Adrenal gland (tissue), 12 donors: Measurements from ENCODE around the gene TMEM179. TPM values are rescaled to one million over a fixed set of nuclear protein-coding genes. Genes with fewer than 3 reads are reported as not detected.

ENCODE experiments used
- DNase-seq, 7 donors: peaks; one replicate each; pipeline ENCODE4 v3.0.0-alpha.2; 2019 to 2020
- H3K27ac ChIP-seq, 5 donors: fragments of 200-600 bp; sonication (generic) in 4 of 5; 1 replicate in 3 of 5; 2 replicates in 2 of 5; pipeline versions ENCODE4 v1.5.1 to v1.8.0; 2016 to 2020; ENCODE audit warnings: mild to moderate bottlenecking in 1 of 5
- H3K27me3 ChIP-seq: fragments of 200-600 bp; 2 replicates; pipeline ENCODE4 v1.8.0; 2021
- H3K36me3 ChIP-seq, 2 donors: fragments of 200-600 bp; replicated peaks in 1 of 2; 1 replicate in 1 of 2; 2 replicates in 1 of 2; pipeline versions ENCODE4 v1.5.1 to v1.8.0; 2018 to 2022
- H3K4me1 ChIP-seq, 2 donors: fragments of 200-600 bp; replicated peaks in 1 of 2; 1 replicate in 1 of 2; 2 replicates in 1 of 2; pipeline versions ENCODE4 v1.5.1 to v1.8.0; 2018 to 2021
- H3K4me3 ChIP-seq, 4 donors: fragments of 200-600 bp; sonication (generic) in 3 of 4; one replicate each; pipeline ENCODE4 v1.5.1; 2016 to 2018
- H3K9me3 ChIP-seq, 3 donors: fragments of 200-600 bp; sonication (generic) in 1 of 3; replicated peaks in 1 of 3; 1 replicate in 2 of 3; 2 replicates in 1 of 3; pipeline versions ENCODE4 v1.5.1 to v1.8.0; 2016 to 2021
- CTCF ChIP-seq, 6 experiments: fragments of 450-650 bp in 4 of 6; fragments of 200-600 bp in 2 of 6; sonication (generic) in 1 of 6; IDR thresholded peaks; 1 replicate in 5 of 6; 2 replicates in 1 of 6; pipeline versions ENCODE4 v1.5.1 to v1.8.0; 2016 to 2021; ENCODE audit warnings: antibody characterized with exemption in 6 of 6, mild to moderate bottlenecking in 2 of 6, moderate library complexity in 1 of 6
- POLR2A ChIP-seq, 2 donors: fragments of 450-650 bp; IDR thresholded peaks; one replicate each; pipeline ENCODE4 v1.6.1; 2017; ENCODE audit warnings: antibody characterized with exemption in 2 of 2, mild to moderate bottlenecking in 2 of 2, moderate library complexity in 1 of 2
- WGBS, 4 donors: extraction: QIAGEN DNeasy Blood & Tissue Kit in 2 of 4; methylation state at CpG; one replicate each; pipeline versions ENCODE4 v1.1.5 to v1.1.7; 2013 to 2017; 5-methylcytosine and 5-hydroxymethylcytosine counted together
- intact Hi-C, 2 donors: fragments of 100-400 bp; cut with DNase I; formaldehyde crosslinking; loops; one replicate each; pipeline versions ENCODE4 v1.14.1 to v1.15.0; 2022 to 2023
- polyA plus RNA-seq, 3 donors: library from polyadenylated mRNA; stranded (reverse); fragments of 200-250 nt in 2 of 3; fragments of 350-450 nt in 1 of 3; fragmentation: Illumina TruSeq in 1 of 3; extraction: RNeasy Lipid Tissue Mini Kit (QIAGEN cat#74804) in 1 of 3; gene quantifications; one replicate each; pipeline ENCODE4 v1.2.3, GENCODE V29; 2013 to 2014
- total RNA-seq, 9 donors: library from RNA; depleted of rRNA in 4 of 9; stranded (reverse); fragments of >200 nt in 4 of 9; fragments of 120-200 nt in 1 of 9; fragmentation: NEBNext Ultra II Directional in 1 of 9; extraction: Animal tissue kit (Norgen Biotek cat#: 25700) in 1 of 9; gene quantifications; one replicate each; pipeline versions ENCODE4 v1.1.0 to v1.2.4, GENCODE V29; 2013 to 2023
- donor health status: healthy with polysubstance abuse.
- donor health status: Bipolar disorder and iron deficiency.
- donor health status: DM: yes; HTN: yes; CAD: no.
- donor health status: DM: no; HTN: no; CAD: no.
- donor health status: DM: no; HTN: no; CAD: no.
- donor health status: DM: yes; HTN: yes; CAD: no.

TMEM179 gene
- total and polyA plus RNA-seq, 12 donors: 4.3 to 76.7 (median 13.2) TPM

- no peak overlapping the region for H3K4me3 ChIP-seq
- WGBS, 4 donors: 69 to 83% (median 79%) methylated on average over 9 of the region's 9 CpGs
- DNase-seq: no peak
- no peak overlapping the region for H3K27ac ChIP-seq
- TF ChIP-seq CTCF (IDR thresholded peaks at IDR 0.05) (no peak), POLR2A (IDR thresholded peaks at IDR 0.05) (no peak)
- intact Hi-C loops: loop anchor here in 1 of 2 donors (10.0 kb wide), 1 partner anchor 498 kb away; the partner anchor contains the start of gene KIF26A
- H3K27me3 ChIP-seq: no peaks in the 10 kb centered on the region
- no peaks in the 10 kb centered on the region for H3K9me3 ChIP-seq
- no peaks in the 10 kb centered on the region for H3K36me3 ChIP-seq
- H3K4me1 ChIP-seq: no peaks in the 10 kb centered on the region
These were observed 28.2 kb upstream of the TMEM179 start for GRCh38 chr14:104632781-104633180.

GRCh38 chr14:104624939-104625338, 20.4 kb upstream of the TMEM179 start:
- Histone ChIP-seq H3K4me1 (no peaks in the 10 kb centered on the region), H3K4me3 (no peak overlapping the region), H3K27ac (no peak overlapping the region), H3K36me3 (no peaks in the 10 kb centered on the region), H3K27me3 (no peaks in the 10 kb centered on the region), H3K9me3 (no peaks in the 10 kb centered on the region)
- intact Hi-C loops: no loop called here
- no peak for DNase-seq
- TF ChIP-seq POLR2A (IDR thresholded peaks at IDR 0.05) (no peak), CTCF (IDR thresholded peaks at IDR 0.05) (no peak)
- 53 to 62% (median 58%) methylated on average over 2 to 5 of the region's 5 CpGs for WGBS, 4 donors

GRCh38 chr14:104614126-104614812, 9.7 kb upstream of the TMEM179 start:
- Histone ChIP-seq H3K36me3 (no peaks in the 10 kb centered on the region), H3K9me3 (no peaks in the 10 kb centered on the region), H3K27ac (no peak overlapping the region), H3K27me3 (peaks cover 5% of the 10 kb centered on the region), H3K4me1 (no peaks in the 10 kb centered on the region), H3K4me3 (no peak overlapping the region)
- no peak for TF ChIP-seq CTCF (IDR thresholded peaks at IDR 0.05)
- TF ChIP-seq POLR2A (IDR thresholded peaks at IDR 0.05): no peak
- intact Hi-C loops: no loop called here
- DNase-seq: no peak
- WGBS, 4 donors: 42 to 55% (median 51%) methylated on average over 4 of the region's 4 CpGs

- DNase-seq: no peak
- TF ChIP-seq POLR2A (IDR thresholded peaks at IDR 0.05) (no peak), CTCF (IDR thresholded peaks at IDR 0.05) (no peak)
- Histone ChIP-seq H3K27me3 (no peaks in the 10 kb centered on the region), H3K27ac (no peak overlapping the region), H3K4me1 (no peaks in the 10 kb centered on the region), H3K9me3 (no peaks in the 10 kb centered on the region), H3K4me3 (no peak overlapping the region), H3K36me3 (no peaks in the 10 kb centered on the region)
- intact Hi-C loops: no loop called here
- WGBS, 4 donors: 61 to 72% (median 68%) methylated on average over 7 to 8 of the region's 8 CpGs
These were observed 7.3 kb upstream of the TMEM179 start for GRCh38 chr14:104611881-104612280.
